Loucy (cell line): ENCODE data around the gene ZDBF2.
"Not testable (repeated sequence)": the region's sequence is repeated elsewhere in the genome, so short reads cannot be mapped to it uniquely, and the experiment has no call there.

Experiments
- H2AFZ ChIP-seq: fragments of 200-600 bp; sonication (generic); 2 replicates; pipeline ENCODE4 v1.6.0; 2016; ENCODE audit warnings: antibody characterized with exemption, mild to moderate bottlenecking, low read length, moderate library complexity
- H3F3A ChIP-seq: fragments of 200-600 bp; 2 replicates; pipeline ENCODE4 v1.6.0; 2016; ENCODE audit warnings: antibody characterized with exemption, low read depth, mild to moderate bottlenecking
- H3K27me3 ChIP-seq: fragments of 200-600 bp; sonication (generic); 2 replicates; pipeline ENCODE4 v1.6.1; 2014; ENCODE audit warnings: low read length, mild to moderate bottlenecking; ENCODE audit not compliant: insufficient read depth, poor library complexity, severe bottlenecking
- H3K36me3 ChIP-seq: fragments of 200-600 bp; sonication (generic); 2 replicates; pipeline ENCODE4 v1.6.1; 2016; ENCODE audit warnings: low read length; ENCODE audit not compliant: insufficient read depth
- H3K4me1 ChIP-seq: fragments of 200-600 bp; sonication (generic); 2 replicates; pipeline ENCODE4 v1.5.1; 2014; ENCODE audit warnings: low read length, mild to moderate bottlenecking; ENCODE audit not compliant: insufficient read depth, poor library complexity, severe bottlenecking
- H3K4me2 ChIP-seq: fragments of 200-600 bp; sonication (generic); 2 replicates; pipeline ENCODE4 v1.6.0; 2014; ENCODE audit warnings: antibody characterized with exemption, low read length, low read depth, mild to moderate bottlenecking; ENCODE audit not compliant: poor library complexity, severe bottlenecking
- H3K4me3 ChIP-seq: fragments of 200-600 bp; sonication (generic); 2 replicates; pipeline ENCODE4 v1.5.1; 2014; ENCODE audit warnings: low read length, mild to moderate bottlenecking, mixed read lengths; ENCODE audit not compliant: poor library complexity, severe bottlenecking
- H3K79me2 ChIP-seq: fragments of 200-600 bp; sonication (generic); 2 replicates; pipeline ENCODE4 v1.6.1; 2014; ENCODE audit warnings: low read length; ENCODE audit not compliant: insufficient read depth
- H3K9ac ChIP-seq: fragments of 200-600 bp; sonication (generic); 2 replicates; pipeline ENCODE4 v1.6.0; 2014; ENCODE audit warnings: mild to moderate bottlenecking, low read depth, low read length, moderate library complexity; ENCODE audit not compliant: poor library complexity, severe bottlenecking
- H3K9me2 ChIP-seq: fragments of 200-600 bp; sonication (generic); replicated peaks from 2 replicates; pipeline ENCODE4 v1.6.1; 2016; ENCODE audit warnings: low read depth, low read length, mixed read lengths
- H3K9me3 ChIP-seq: fragments of 200-600 bp; sonication (generic); 2 replicates; pipeline ENCODE4 v1.6.1; 2014; ENCODE audit warnings: mild to moderate bottlenecking, antibody characterized with exemption, low read length, low read depth; ENCODE audit not compliant: insufficient read depth
- H4K20me1 ChIP-seq: fragments of 200-600 bp; sonication (generic); 2 replicates; pipeline ENCODE4 v1.6.0; 2014; ENCODE audit warnings: antibody characterized with exemption, low read length, mild to moderate bottlenecking; ENCODE audit not compliant: insufficient read depth, poor library complexity, severe bottlenecking
- CTCF ChIP-seq: fragments of 200-600 bp; sonication (generic); conservative IDR thresholded peaks from 2 replicates; pipeline ENCODE4 v1.5.1; 2014; ENCODE audit warnings: mild to moderate bottlenecking, antibody characterized with exemption, low read length
- EZH2phosphoT487 ChIP-seq: fragments of 200-600 bp; IDR thresholded peaks from 2 replicates; pipeline ENCODE4 v1.6.1; 2018; ENCODE audit warnings: antibody characterized with exemption, mild to moderate bottlenecking, moderate library complexity, borderline replicate concordance

ZDBF2 gene

GRCh38 chr2:206256706-206257205 lies 17.7 kb upstream of the ZDBF2 start:
- H3K4me2 ChIP-seq: no peak overlapping the region

DNA sequence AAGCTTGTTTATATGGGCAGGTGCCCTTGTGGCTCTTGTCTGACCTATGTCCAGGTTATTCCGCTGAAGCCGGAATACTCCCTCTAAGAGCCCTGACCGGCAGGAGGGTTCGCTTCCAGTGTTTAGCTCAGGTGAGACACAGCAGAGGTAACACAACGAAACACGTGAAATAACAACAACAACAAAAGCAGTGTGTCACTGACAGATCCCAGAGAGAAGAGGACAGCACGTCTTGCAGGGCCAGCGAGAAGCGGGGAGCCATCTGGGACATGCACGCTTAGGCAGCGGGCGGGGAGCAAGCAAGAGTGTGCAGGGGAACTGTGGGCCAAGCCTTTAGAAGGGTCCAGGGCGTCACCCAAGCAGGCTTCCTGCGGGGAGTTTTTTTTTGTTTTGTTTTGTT lies 17.1 kb upstream of the ZDBF2 start:
- H2AFZ ChIP-seq: no peak overlapping the region
- H3K4me3 ChIP-seq: no peak overlapping the region
- no peaks in the 10 kb centered on the region for H3K9me2 ChIP-seq
- H4K20me1 ChIP-seq: no peaks in the 10 kb centered on the region
- no peaks in the 10 kb centered on the region for H3K4me1 ChIP-seq
- H3K9me3 ChIP-seq: no peaks in the 10 kb centered on the region
- no peak for TF ChIP-seq CTCF
- TF ChIP-seq EZH2phosphoT487: no peak
- H3K27me3 ChIP-seq: no peaks in the 10 kb centered on the region
- H3K4me2 ChIP-seq: no peak overlapping the region
- H3F3A ChIP-seq: no peaks in the 10 kb centered on the region
- H3K9ac ChIP-seq: no peak overlapping the region
- H3K79me2 ChIP-seq: no peaks in the 10 kb centered on the region
- H3K36me3 ChIP-seq: no peaks in the 10 kb centered on the region

More at GRCh38 chr2:206256706-206257205, 17.7 kb upstream of the ZDBF2 start:
- no peaks in the 10 kb centered on the region for H3K79me2 ChIP-seq
- H3K4me1 ChIP-seq: no peaks in the 10 kb centered on the region
- H4K20me1 ChIP-seq: no peaks in the 10 kb centered on the region
- no peaks in the 10 kb centered on the region for H3K9me2 ChIP-seq
- TF ChIP-seq EZH2phosphoT487: no peak
- TF ChIP-seq CTCF: no peak
- no peaks in the 10 kb centered on the region for H3K9me3 ChIP-seq
- no peak overlapping the region for H3K4me3 ChIP-seq
- H3K36me3 ChIP-seq: no peaks in the 10 kb centered on the region
- no peak overlapping the region for H2AFZ ChIP-seq
- no peak overlapping the region for H3K9ac ChIP-seq
- no peaks in the 10 kb centered on the region for H3K27me3 ChIP-seq
- no peaks in the 10 kb centered on the region for H3F3A ChIP-seq

DNA sequence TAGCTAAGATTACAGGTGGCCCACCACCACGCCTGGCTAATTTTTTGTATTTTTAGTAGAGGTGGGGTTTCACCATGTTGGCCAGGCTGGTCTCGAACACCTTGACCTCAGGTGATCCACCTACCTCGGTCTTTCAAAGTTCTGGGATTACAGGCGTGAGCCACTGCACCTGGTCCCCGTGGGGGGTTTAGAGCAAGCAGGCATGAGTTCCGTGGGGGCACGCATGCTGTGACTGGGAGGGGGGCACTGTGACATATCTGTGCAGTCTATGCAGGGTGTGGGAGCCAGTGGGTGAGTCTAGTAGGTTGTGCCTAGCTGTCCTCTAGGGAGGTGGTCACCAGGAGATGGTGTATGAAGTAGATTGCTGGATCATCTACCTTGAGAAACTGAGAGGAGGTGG lies 16.6 kb upstream of the ZDBF2 start:
- H2AFZ ChIP-seq: no peak overlapping the region
- H3K27me3 ChIP-seq: no peaks in the 10 kb centered on the region
- H3K4me2 ChIP-seq: no peak overlapping the region
- H3K36me3 ChIP-seq: no peaks in the 10 kb centered on the region
- no peak overlapping the region for H3K4me3 ChIP-seq
- H3K9ac ChIP-seq: no peak overlapping the region
- H4K20me1 ChIP-seq: no peaks in the 10 kb centered on the region
- H3K79me2 ChIP-seq: no peaks in the 10 kb centered on the region
- no peak for TF ChIP-seq CTCF
- H3F3A ChIP-seq: no peaks in the 10 kb centered on the region
- no peaks in the 10 kb centered on the region for H3K9me3 ChIP-seq
- H3K9me2 ChIP-seq: no peaks in the 10 kb centered on the region
- H3K4me1 ChIP-seq: no peaks in the 10 kb centered on the region

DNA sequence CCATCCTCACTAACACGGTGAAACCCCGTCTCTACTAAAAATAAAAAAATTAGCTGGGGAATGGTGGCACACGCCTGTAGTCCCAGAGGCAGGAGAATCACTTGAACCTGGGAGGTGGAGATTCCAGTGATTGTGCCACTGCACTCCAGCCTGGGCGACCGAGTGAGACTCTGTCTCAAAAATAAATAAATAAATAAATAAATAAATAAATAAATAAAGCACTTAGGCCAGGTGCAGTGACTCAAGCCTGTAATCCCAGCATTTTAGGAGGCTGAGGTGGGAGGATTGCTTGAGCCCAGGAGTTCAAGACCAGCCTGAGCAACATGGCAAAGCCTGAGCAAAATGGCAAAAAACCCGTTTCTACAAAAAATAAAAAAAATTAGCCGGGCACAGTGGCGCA lies 15.8 kb upstream of the ZDBF2 start:
- H3K79me2 ChIP-seq, H4K20me1 ChIP-seq, H3K4me1 ChIP-seq, H3F3A ChIP-seq, H3K9me2 ChIP-seq, H3K9me3 ChIP-seq, H3K36me3 ChIP-seq, H3K27me3 ChIP-seq, H2AFZ ChIP-seq, H3K4me2 ChIP-seq, H3K9ac ChIP-seq, H3K4me3 ChIP-seq: not testable (repeated sequence)
